ENCODE data around the gene MTMR12. TPM values are rescaled to one million over a fixed set of nuclear protein-coding genes. Genes with fewer than 3 reads are reported as not detected.
"Not testable (repeated sequence)": the region's sequence is repeated elsewhere in the genome, so short reads cannot be mapped to it uniquely, and the experiment has no call there.

The MTMR12 gene
- polyA plus RNA-seq, 1 donor (not counting 4 experiments of a cell fraction or from before 2014, with no cell fraction given): 17.1 TPM

GRCh38 chr5:32282633-32283032 is 30.1 kb downstream of the MTMR12 start:
- dilution Hi-C loops (cut with MboI; ENCODE audit: extremely low pct_ligation_motif_present, low sequenced_read_pairs): no loop called here
- peaks cover 7% of the 10 kb centered on the region for H3K4me1 ChIP-seq (ENCODE audit: control insufficient read depth, extremely low read depth, insufficient read depth, low read length)
- H2AFZ ChIP-seq (ENCODE audit: control insufficient read depth, low read length): no peak overlapping the region
- peaks cover 16% of the 10 kb centered on the region for H3K79me2 ChIP-seq (ENCODE audit: control insufficient read depth, insufficient read depth, low read length)
- no peaks in the 10 kb centered on the region for H3K27me3 ChIP-seq (ENCODE audit: control insufficient read depth, extremely low read depth, insufficient read depth, low read length)
- H3K4me3 ChIP-seq (ENCODE audit: control insufficient read depth in 2 of 3, extremely low read depth in 1 of 3, insufficient read depth in 2 of 3, low read depth in 1 of 3, low read length in 3 of 3): no peak overlapping the region
- H3K9ac ChIP-seq (ENCODE audit: control insufficient read depth, extremely low read depth, insufficient read depth, low read length): no peak overlapping the region
- no peak for FAIRE-seq
- H3K9me1 ChIP-seq (ENCODE audit: control insufficient read depth, extremely low read depth, insufficient read depth, low read length): no peaks in the 10 kb centered on the region
- DNase-seq (ENCODE audit: low read depth, low spot score): no peak
- no peaks in the 10 kb centered on the region for H3K36me3 ChIP-seq (ENCODE audit: control insufficient read depth in 2 of 2, extremely low read depth in 1 of 2, insufficient read depth in 2 of 2, low read length in 2 of 2)
- TF ChIP-seq, protein P1, sequence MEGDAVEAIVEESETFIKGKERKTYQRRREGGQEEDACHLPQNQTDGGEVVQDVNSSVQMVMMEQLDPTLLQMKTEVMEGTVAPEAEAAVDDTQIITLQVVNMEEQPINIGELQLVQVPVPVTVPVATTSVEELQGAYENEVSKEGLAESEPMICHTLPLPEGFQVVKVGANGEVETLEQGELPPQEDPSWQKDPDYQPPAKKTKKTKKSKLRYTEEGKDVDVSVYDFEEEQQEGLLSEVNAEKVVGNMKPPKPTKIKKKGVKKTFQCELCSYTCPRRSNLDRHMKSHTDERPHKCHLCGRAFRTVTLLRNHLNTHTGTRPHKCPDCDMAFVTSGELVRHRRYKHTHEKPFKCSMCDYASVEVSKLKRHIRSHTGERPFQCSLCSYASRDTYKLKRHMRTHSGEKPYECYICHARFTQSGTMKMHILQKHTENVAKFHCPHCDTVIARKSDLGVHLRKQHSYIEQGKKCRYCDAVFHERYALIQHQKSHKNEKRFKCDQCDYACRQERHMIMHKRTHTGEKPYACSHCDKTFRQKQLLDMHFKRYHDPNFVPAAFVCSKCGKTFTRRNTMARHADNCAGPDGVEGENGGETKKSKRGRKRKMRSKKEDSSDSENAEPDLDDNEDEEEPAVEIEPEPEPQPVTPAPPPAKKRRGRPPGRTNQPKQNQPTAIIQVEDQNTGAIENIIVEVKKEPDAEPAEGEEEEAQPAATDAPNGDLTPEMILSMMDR (optimal IDR thresholded peaks at IDR 0.05 in 1 of 3, IDR thresholded peaks at IDR 0.05 in 1 of 3, conservative IDR thresholded peaks at IDR 0.05 in 1 of 3; ENCODE audit: extremely low read depth in 1 of 3, insufficient read depth in 2 of 3, low read length in 3 of 3): no peak
- TF ChIP-seq EZH2 (IDR thresholded peaks at IDR 0.05; ENCODE audit: low read length): no peak
- H3K9me3 ChIP-seq (ENCODE audit: control insufficient read depth, low read depth, low read length): no peaks in the 10 kb centered on the region
- H3K4me2 ChIP-seq (ENCODE audit: control insufficient read depth, extremely low read depth, insufficient read depth, low read depth, low read length): no peak overlapping the region
- no peaks in the 10 kb centered on the region for H4K20me1 ChIP-seq (ENCODE audit: control insufficient read depth, extremely low read depth, insufficient read depth, low read length)
- no peak overlapping the region for H3K27ac ChIP-seq (ENCODE audit: control insufficient read depth, insufficient read depth, low read length)

- FAIRE-seq; H3K4me2 ChIP-seq (ENCODE audit: control insufficient read depth, extremely low read depth, insufficient read depth, low read depth, low read length); H3K27ac ChIP-seq (ENCODE audit: control insufficient read depth, insufficient read depth, low read length); H3K79me2 ChIP-seq (ENCODE audit: control insufficient read depth, insufficient read depth, low read length); H3K4me1 ChIP-seq (ENCODE audit: control insufficient read depth, extremely low read depth, insufficient read depth, low read length); H3K9me1 ChIP-seq (ENCODE audit: control insufficient read depth, extremely low read depth, insufficient read depth, low read length); H3K4me3 ChIP-seq (ENCODE audit: control insufficient read depth in 2 of 3, extremely low read depth in 1 of 3, insufficient read depth in 2 of 3, low read depth in 1 of 3, low read length in 3 of 3); H3K36me3 ChIP-seq (ENCODE audit: control insufficient read depth in 2 of 2, extremely low read depth in 1 of 2, insufficient read depth in 2 of 2, low read length in 2 of 2); H3K9me3 ChIP-seq (ENCODE audit: control insufficient read depth, low read depth, low read length); DNase-seq (ENCODE audit: low read depth, low spot score); H4K20me1 ChIP-seq (ENCODE audit: control insufficient read depth, extremely low read depth, insufficient read depth, low read length); H3K27me3 ChIP-seq (ENCODE audit: control insufficient read depth, extremely low read depth, insufficient read depth, low read length); dilution Hi-C loops (cut with MboI; ENCODE audit: extremely low pct_ligation_motif_present, low sequenced_read_pairs); H2AFZ ChIP-seq (ENCODE audit: control insufficient read depth, low read length); H3K9ac ChIP-seq (ENCODE audit: control insufficient read depth, extremely low read depth, insufficient read depth, low read length): not testable (repeated sequence)
Measured at GRCh38 chr5:32281378-32282133, 31.2 kb downstream of the MTMR12 start.
